ENCODE measurements around the gene TRPM2.

The TRPM2 gene

DNA sequence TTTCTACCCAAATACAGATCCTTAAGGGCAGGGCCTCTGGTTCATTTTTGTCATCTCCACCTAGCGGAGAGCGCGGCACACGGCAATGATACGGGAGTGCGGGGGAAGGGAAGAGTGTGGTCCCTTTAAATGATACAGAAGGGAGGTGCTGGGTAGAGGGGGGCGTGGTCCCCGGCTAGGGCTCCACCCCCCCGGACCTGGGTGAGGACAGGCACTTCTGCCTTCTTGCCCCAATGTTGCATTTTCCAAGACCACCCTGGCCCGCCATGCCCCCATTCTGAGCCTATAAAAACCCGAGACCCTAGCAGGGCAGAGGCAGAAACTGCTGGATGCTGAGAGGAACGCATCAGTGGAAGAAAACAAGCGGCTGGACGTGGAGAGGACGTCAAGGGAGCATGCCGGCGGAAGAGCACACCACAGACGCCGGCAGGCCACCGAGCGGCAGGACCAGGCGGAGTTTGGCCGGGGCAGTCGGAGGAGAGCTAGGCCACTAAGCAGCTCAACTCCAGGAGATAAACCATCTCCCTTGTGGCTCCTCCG is 131.9 kb downstream of the TRPM2 start:
- DNase-seq (ENCODE audit: low spot score) = peak; percentile 19

DNA sequence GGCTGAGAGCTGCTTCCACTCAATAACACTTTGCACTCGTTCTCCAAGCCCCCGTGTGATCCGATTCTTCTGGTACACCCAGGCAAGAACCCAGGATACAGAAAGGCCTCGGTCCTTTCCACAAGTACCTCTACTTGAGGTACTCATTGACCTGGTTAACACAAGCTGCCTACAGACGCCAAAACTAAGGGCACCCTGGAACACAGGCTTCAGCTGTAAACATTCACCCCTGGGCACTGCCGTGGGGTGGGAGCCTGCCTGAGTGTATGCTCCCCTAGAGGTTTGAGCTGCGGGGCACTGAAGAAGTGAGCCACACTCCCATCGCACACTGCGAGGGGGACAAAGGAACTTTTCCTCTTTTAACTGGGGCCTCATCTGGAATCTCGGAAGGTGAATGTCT is 132.4 kb downstream of the TRPM2 start:
- DNase-seq (ENCODE audit: low spot score) = no peak

DNA sequence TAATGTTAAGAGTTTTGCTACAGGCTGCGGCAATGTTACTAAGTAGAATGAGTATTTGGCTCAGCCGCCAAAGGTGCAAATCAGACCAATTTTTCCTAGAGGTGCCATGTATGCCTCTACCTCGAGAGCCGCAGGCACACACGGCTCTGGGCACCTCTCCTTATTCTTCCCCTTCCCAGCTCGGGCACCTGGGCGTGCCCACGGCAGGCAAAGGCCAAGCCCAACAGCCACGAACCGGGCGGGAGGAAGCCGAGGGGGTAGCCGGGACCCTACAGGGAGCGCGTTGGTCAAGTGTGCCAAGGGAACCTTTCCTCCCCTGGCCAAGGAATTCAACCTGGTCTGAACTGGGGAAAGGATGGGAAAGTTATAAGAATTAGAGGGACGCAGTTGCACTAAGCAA is 132.9 kb downstream of the TRPM2 start:
- DNase-seq (ENCODE audit: low spot score) = no peak

DNA sequence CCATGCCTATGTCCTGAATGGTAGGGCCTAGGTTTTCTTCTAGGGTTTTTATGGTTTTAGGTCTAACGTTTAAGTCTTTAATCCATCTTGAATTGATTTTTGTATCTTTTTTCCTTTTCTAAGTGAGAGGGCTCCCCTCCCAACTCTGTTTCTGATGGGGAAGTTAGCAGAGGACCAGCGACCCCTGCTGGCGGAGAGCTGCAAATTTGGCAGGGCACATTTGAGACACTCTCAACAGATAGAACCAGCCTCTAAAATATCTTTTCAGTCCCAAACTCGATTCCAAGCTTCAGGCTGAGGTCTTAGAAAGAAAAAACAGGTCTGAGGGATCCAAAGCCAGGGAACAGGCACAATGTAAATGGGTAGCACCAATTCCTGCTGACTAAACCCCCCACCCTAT is 134.4 kb downstream of the TRPM2 start:
- peak; percentile 28 for DNase-seq (ENCODE audit: low spot score)

DNA sequence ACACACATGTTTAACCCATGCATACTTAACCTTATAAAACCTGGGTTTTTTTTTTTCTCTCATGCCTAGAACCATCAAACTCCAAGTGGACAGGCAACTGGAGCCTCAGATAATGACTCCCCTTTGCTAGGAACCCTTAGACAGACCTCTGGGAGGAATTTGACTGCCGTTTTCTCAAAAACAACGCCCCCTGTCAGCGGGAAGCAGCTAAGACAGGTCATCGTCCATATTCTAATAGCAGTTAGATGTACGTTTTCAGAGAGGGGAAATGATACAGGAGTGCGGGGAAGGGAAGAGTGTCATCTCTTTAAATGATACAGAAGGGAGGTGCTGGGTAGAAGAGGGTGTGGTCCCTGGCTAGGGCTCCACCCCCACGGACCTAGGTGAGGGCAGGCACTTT is 136.5 kb downstream of the TRPM2 start:
- DNase-seq (ENCODE audit: low spot score) = no peak

DNA sequence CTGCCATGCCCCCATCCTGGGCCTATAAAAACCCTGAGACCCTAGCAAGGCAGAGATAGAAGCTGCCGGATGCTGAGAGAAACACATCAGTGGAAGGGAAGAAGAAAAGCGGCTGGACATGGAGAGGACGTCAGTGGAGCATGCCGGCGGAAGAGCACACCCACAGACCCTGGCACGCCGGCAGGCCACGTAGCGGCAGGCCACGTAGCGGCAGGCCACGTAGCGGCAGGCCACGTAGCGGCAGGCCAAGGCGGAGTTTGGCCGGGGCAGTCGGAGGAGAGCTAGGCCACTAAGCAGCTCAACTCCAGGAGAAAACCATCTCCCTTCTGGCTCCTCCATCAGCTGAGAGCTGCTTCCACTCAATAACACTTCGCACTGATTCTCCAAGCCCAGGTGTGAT is 137.0 kb downstream of the TRPM2 start:
- no peak for DNase-seq (ENCODE audit: low spot score)

DNA sequence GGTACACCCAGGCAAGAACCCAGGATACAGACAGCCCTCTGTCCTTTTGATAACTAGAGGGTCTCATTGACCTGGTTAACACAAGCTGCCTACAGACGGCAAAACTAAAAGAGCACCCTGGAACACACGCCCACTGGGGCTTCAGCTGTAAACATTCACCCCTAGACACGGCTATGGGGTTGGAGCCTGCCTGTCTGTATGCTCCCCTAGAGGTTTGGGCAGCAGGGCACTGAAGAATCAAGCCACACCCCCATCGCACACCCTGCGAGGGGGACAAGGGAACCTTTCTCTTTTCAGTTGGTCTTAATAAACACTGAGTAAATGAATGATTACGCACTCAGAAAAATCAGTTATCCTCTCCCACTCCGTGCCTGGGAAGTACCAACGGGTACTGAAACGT is 137.4 kb downstream of the TRPM2 start:
- DNase-seq (ENCODE audit: low spot score) = no peak
